ENCODE results near the gene RNF220. TPM values are rescaled to one million over a fixed set of nuclear protein-coding genes. Genes with fewer than 3 reads are reported as not detected.
A peak's percentile ranks its signal among the peaks of the same experiment; 100 is the strongest.

Gene RNF220
- total and polyA plus RNA-seq, 9 of the 15 experiments (the other 6 are each of a cell fraction or from before 2014, with no cell fraction given): 5.1 to 117 (median 66.9) TPM

DNA sequence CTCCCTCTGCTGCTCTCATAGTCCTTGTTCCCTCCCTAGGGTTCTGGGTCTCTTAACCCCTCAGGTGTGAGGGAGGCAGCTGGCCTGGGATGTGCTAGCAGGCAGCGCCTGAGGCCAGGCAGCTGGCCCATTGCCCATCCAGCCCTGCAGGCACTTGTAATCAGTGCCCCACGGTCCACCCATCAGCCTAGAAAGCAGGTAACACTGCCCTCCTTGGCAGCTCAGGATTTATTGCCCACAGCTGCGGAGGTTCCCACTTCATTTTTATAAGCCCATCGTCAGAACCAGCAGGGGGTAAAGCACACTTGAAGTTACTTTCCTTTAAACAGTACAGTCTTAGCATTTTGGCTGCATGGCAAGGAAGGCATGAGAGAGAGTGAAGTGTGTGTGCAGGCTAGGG lies 198.7 kb downstream of the RNF220 start:
- TF ChIP-seq, protein P1, sequence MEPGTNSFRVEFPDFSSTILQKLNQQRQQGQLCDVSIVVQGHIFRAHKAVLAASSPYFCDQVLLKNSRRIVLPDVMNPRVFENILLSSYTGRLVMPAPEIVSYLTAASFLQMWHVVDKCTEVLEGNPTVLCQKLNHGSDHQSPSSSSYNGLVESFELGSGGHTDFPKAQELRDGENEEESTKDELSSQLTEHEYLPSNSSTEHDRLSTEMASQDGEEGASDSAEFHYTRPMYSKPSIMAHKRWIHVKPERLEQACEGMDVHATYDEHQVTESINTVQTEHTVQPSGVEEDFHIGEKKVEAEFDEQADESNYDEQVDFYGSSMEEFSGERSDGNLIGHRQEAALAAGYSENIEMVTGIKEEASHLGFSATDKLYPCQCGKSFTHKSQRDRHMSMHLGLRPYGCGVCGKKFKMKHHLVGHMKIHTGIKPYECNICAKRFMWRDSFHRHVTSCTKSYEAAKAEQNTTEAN (CRISPR knock-in tag; IDR thresholded peaks at IDR 0.05): no peak
- TF ChIP-seq CBFA2T2 (conservative IDR thresholded peaks at IDR 0.05) (no peak), FOXM1 (IDR thresholded peaks at IDR 0.05; ENCODE audit: low read depth) (no peak), FOXM1 (CRISPR knock-in tag; IDR thresholded peaks at IDR 0.05; ENCODE audit: low read depth) (no peak), ZKSCAN1 (IDR thresholded peaks at IDR 0.05; ENCODE audit: low read depth, low read length) (no peak), KAT2B (IDR thresholded peaks at IDR 0.05; ENCODE audit: low read depth, low read length) (no peak), ZBTB7A (IDR thresholded peaks at IDR 0.05; ENCODE audit: borderline replicate concordance, control insufficient read depth, low read depth, low read length) (no peak)
- TF ChIP-seq, protein P2, sequence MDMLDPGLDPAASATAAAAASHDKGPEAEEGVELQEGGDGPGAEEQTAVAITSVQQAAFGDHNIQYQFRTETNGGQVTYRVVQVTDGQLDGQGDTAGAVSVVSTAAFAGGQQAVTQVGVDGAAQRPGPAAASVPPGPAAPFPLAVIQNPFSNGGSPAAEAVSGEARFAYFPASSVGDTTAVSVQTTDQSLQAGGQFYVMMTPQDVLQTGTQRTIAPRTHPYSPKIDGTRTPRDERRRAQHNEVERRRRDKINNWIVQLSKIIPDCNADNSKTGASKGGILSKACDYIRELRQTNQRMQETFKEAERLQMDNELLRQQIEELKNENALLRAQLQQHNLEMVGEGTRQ (CRISPR knock-in tag; IDR thresholded peaks at IDR 0.05): no peak
- no TSS peak for BruUV-seq (replicated peaks)
- FAIRE-seq: no peak

More for the DNA sequence above, 198.7 kb downstream of the RNF220 start:
- no peak overlapping the region for H3K4me2 ChIP-seq (ENCODE audit: insufficient read depth, low read length)
- DNase-seq (ENCODE audit: extremely low read depth in 1 of 4, low spot score in 3 of 4) (no peak), ATAC-seq (no peak)
- CTCF ChIA-PET (ENCODE audit: low intra/inter-chr PET ratio): no interaction called here
- intact Hi-C loops (cut with micrococcal nuclease): no loop called here
- no peak overlapping the region for H3K27ac ChIP-seq (ENCODE audit: extremely low read depth, low read depth, low read length)
- peaks cover 35 to 53% of the 10 kb centered on the region in 2 experiments; a peak in 4 of 5 replicates for H3K27me3 ChIP-seq (ENCODE audit: control insufficient read depth in 2 of 2, insufficient read depth in 2 of 2, low read length in 2 of 2)
- H4K20me1 ChIP-seq (replicated peaks; ENCODE audit: control insufficient read depth, insufficient read depth, low read length): no peaks in the 10 kb centered on the region; the same call in 1 of the 2 replicates
- H3K36me3 ChIP-seq (ENCODE audit: control insufficient read depth, insufficient read depth, low read length): no peaks in the 10 kb centered on the region
- H3K79me2 ChIP-seq (ENCODE audit: control insufficient read depth, insufficient read depth, low read length): no peaks in the 10 kb centered on the region
- no peak overlapping the region for H3K4me3 ChIP-seq
- no peak overlapping the region for H2AFZ ChIP-seq (ENCODE audit: low read depth, low read length)
- H3K9me1 ChIP-seq (ENCODE audit: control insufficient read depth, insufficient read depth, low read length): peaks cover 4% of the 10 kb centered on the region
- H3K9me3 ChIP-seq (replicated peaks; ENCODE audit: control insufficient read depth, insufficient read depth, low read depth, low read length): no peaks in the 10 kb centered on the region
- in situ Hi-C loops (cut with MboI): no loop called here
- H3K4me1 ChIP-seq (replicated peaks in 1 of 2; ENCODE audit: control insufficient read depth in 2 of 2, insufficient read depth in 2 of 2, low read length in 2 of 2): peaks cover 0 to 6% of the 10 kb centered on the region in 2 experiments; a peak in 1 of 5 replicates
- H3K9ac ChIP-seq (ENCODE audit: insufficient read depth in 1 of 2, low read depth in 2 of 2, low read length in 2 of 2): peak overlapping the region in 1 of 2 experiments; percentile 23; a peak in 1 of 4 replicates
- POLR2A ChIA-PET: interaction anchor here (0.5 to 1.3 kb wide), 5 partner anchors 20 to 207 kb away, joined by 3 to 6 read pairs (median 3); no protein-coding TSS in a partner anchor
- WGBS (ENCODE audit: insufficient coverage, low coverage, missing lambda C conversion rate): 0% methylated on average over 4 of the region's 4 CpGs

Measured in K562 (cell line).